GOT3 (cell line): Measurements from ENCODE around the gene GPR153.

Experiments used
- DNase-seq: peaks from one replicate; lab custom pipeline; 2025; ENCODE audit warnings: mixed read lengths; lab: John Stamatoyannopoulos, UW

The GPR153 gene

GRCh38 chr1:6200188-6200809 is 60.6 kb downstream of the GPR153 start:
- DNase-seq: no peak

- peak; percentile 85 for DNase-seq
These were observed 61.4 kb downstream of the GPR153 start, which contains the start of gene RPL22 for GRCh38 chr1:6199298-6200187. Gene RPL22, minus strand, starts transcription at chr1:6199595. Its CDS starts 22 bp downstream, at chr1:6199573.

- DNase-seq: no peak
These were observed 62.1 kb downstream of the GPR153 start for GRCh38 chr1:6198646-6199297.

- DNase-seq: no peak
These were observed 63.0 kb downstream of the GPR153 start for GRCh38 chr1:6197746-6198427.
